Islet precursor cell (in vitro differentiated cells): ENCODE data around the gene KCNK1.

Experiments
- DNase-seq: peaks from one replicate; pipeline ENCODE4 v3.0.0-alpha.2; 2018

KCNK1 gene

GRCh38 chr1:233707880-233708815, 94.2 kb downstream of the KCNK1 start:
- peak; percentile 60 for DNase-seq

- no peak for DNase-seq
Measured at GRCh38 chr1:233710031-233710430, 96.1 kb downstream of the KCNK1 start.

DNA sequence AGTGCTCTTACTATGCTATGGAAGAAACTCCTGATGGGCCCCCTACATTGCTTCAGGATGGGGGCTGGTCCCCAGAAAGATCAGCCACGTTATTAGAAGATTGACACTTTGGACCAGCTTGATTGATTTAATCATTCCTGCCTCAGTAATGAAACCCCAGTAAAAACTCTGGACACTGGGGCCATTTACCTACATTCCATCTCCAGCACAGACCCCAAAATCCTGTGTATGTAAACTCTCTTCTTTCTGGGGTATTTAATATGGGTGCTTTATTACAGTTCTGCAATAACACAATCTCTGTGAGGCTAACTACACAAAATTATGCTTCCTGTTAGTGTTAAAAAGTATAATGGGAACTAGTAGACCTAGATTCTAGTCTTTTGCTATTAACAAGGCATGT, 96.6 kb downstream of the KCNK1 start:
- DNase-seq, result no peak

DNA sequence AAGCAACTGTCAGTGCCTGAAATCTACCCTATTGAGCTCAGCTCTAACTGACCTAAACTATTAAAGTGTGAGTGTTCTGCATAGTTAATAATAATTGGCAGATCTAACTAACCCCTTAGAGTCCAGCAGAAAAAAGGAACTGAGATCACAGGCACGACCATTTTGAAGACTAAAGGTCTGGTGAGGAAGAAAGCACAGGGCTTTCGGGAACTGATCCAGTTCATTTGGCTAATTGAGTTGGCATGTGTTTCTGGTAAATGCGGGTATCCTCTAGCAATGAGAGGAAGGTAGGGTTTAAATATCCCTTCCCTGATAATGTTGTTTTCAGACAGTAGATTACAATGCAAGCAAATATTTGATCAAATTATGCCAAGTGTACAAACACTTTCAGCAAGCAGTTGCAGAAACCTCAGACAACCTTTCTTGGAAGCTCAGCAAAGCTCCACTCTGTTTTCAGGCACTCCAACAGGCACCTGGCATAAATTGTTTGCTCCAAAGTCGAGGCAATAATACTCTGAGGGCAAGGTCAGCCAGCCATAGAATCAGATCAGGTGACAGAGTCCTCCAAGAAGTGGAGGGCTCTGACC, 100.8 kb downstream of the KCNK1 start:
- DNase-seq, result no peak

DNA sequence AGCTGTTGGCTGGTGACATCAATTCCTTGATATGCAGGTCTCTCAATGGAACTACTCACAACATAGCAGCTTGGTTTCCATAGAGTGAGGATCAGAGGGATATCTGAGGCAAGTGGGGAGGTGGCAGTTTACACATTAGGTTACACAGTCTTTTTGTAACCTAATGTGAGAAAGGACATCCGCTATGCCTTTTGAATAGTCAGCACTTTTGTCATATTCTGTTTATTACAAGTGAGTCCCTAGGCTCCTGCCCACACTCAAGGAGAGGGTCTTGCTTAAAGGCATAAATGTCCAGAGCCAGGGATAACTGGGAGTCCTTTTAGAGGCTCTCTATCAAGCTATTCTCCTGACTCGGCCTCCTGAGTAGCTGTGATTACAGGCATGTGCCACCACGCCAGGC, 104.2 kb downstream of the KCNK1 start:
- no peak for DNase-seq

- no peak for DNase-seq
Measured at GRCh38 chr1:233719655-233720341, 105.9 kb downstream of the KCNK1 start.

DNA sequence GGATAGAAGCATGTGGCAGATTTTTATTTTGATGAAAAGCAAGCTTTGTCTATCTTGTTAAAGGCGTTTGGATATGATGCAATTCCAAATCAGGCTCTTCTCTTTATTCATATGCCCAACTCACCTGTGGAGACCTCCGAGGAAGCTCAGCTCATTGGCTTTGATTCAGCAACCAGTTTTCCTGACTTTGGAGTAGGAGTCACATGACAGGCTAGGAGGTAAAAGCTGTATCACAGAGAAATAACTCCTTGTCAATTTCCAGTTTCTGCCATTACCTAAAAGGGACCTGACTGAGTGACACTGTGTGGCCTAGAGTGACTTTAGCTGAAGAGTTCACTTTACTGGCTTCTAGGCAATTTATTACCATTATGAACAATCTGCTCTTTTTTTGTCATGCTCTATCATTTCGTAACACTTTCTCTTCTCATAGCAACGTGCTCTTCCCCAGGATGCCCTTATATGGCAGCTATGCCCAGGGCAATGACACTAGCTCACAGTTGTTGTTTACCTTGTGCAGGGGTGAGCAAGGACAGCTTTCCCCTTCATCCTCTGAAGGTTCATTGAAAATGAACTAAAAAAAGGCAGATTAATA, 107.2 kb downstream of the KCNK1 start:
- DNase-seq, result no peak
